ENCODE data around the gene KLHL40.

The KLHL40 gene

DNA sequence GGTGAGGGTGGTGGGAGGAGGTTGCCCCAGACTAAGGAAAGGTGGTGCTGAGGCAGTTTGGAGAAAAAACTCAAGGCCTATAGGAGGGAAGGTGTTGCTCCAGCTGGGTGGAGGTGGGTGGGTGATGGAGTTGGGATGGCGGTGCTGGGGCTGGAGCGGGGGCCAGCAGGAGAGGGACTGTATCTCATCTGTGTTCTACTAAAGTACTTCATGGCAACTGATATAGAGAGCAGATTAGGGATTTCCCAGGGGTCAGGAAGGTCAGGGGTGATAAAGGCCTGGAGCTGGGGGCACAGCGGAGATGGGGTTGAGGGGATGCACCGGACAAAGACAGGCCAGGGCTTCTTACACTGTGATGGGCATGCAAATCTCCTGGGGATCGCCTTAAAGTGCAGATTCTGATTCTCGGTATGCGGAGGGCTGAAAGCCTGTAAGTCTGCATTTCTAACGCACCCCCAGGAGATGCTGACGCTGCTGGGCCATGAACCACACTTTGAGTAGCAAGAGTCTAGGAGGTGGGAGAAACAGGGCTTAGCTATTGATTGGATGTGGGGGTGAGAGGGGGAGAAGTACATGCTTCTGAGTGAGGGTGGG is 4.2 kb downstream of the KLHL40 start:
- DNase-seq (ENCODE audit: low read depth in 2 of 2) = no peak

DNA sequence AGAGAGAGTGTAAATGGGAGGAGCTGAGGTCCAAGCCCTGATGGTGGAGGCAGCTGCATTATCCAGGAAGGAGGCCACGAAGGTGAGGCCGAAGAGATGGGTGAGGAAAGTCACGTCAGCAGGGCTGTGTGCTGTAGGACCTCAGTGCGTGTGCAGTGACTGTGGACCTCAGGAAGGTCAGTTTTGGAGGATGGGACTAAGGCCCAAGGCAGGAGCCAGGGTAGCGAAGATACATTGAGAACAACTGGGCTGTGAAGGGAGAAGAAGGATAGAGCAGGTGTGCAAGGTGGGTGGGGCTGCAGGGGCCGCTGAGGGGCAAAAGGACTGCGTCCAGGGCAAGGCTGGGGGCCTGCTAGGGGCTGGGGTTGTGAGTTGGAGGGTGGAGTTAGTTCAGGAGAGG is 4.9 kb downstream of the KLHL40 start:
- no peak for DNase-seq (ENCODE audit: low read depth in 2 of 2)

DNA sequence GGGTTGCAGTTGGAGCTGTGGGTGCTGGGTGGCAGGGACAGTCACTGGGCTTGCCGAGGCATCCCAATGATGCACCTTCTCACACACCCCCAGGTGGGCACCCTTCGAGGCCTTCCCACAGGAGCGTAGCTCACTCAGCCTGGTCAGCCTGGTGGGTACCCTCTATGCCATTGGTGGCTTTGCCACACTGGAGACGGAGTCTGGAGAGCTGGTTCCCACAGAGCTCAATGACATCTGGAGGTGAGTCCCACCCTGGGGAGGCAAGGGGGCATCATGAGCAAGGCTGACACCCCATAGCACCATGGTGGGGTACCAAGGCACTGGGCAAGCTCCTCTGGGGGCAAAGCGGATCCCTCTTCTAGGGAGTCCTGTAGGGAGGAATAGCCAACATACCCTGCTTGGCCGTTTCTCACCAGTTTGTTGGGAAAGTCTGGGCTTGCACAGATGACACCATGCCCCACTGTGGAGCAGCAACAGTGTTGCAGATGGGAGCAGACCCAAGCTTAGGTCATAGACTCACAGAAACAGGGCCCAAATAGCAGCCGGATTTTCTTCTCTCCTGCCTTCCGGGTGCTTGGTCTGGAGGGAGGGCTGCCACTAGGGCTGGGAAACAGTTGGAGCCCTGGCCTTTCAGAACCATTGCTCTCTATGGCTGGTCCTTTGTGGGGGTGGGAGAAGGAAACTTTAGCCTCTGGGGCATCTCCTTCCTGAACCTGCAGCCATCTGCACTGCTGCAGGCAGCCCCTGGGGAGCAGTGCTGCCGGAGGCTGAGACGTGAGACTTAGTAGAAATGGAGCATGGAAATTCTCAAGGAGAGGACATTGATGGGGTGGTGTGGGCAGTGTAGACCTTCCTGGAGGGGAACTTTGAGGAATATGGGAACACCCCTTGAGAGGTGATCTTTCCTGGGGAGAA is 5.7 kb downstream of the KLHL40 start:
- DNase-seq (ENCODE audit: low read depth in 2 of 2) = no peak

DNA sequence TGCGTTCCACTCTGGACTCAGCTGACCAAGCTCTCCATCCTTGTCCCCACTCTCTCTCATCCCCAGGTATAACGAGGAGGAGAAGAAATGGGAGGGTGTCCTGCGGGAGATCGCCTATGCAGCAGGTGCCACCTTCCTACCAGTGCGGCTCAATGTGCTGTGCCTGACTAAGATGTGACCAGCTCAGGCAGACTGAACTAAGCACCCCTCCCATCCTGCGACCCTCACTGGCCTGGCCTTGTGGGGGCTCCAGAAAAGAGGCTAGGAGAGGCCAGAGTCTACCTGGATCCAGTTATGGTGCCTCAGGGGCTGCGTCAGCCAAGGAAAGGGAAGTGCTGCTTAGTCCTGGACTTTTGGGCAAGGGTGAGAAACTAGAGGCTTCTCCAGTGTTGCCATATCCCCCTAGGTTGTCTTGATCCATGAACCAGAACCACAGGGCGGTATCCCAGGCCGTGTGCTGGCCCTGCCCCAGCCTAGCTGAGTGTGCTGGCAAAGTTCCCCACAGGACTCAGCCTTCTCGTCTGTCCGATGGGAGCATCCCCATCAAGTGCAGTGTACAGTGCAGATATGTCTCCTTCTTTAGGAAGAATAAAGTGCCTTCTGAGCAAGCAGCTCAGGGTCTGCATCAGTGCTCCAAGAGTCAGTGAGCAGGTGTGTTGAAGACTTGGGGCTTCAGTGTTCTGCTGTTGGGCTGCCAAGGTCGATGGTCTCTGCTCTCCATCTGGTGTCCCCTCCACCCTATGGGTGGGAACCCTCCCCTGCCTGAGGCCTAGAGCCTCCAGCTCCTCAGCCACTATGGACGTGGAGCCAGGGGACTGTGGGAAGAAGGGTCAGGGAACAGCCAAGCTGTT is 6.7 kb downstream of the KLHL40 start:
- no peak for DNase-seq (ENCODE audit: low read depth in 2 of 2)

DNA sequence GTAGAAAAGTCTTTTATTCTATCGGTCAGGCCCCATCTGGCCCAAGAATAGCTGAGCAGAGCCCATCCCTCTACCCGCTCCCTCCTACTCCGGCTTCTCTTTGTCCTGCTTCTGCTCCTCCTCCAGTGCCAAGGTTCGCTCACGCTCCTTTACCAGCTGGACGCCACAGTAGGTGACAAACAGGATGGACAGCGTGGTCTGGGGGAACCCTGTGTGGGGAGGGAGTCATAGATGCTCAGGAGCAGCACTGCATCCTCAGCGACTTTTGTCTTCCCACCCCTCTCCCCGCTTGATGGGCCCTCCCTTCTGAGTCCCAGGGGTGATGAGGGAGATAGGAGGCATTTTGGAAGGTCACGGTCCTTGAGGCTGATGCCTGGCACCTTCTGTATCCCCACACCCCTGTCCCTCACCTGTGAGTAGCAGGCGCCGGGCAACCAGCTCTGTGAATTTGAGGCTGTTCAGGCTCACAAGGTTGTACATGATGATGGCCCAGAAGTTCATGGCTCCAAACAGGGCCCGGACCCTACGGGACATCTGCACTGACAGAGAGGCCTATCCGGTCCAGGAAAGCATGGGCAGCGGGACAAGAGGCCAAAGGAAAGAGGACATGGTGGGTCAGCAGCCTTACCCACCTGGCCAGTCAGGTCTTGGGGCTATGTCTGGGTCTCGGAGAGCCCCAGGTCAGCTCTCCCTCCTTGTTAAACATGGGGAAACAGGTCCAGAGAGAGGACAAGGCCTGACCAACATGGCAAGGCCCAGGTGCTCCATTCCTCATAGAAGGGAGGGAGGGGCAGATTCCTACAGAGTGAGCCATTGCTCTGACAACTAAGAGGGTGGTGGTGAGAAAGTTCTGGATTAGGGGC is 7.6 kb downstream of the KLHL40 start:
- no peak for DNase-seq (ENCODE audit: low read depth in 2 of 2)

DNA sequence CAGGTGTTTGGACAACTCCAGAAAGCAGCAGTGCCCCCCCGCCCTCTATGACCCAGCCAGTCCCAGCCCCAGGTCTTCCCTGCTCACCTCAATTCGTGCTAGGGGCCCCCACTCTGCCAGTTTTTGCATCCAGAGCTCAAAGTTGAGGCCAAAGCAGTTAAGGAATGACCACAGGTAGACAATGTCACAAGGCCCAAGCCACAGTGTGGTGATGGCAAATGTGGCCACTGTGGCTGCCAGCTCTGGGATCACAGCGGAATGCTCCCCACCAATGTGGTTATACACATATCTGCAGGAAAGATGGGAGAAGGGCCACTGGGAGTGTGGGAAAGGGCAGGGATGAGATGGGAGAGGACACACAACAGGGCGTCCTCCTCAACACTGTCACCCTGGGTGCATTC is 8.2 kb downstream of the KLHL40 start:
- DNase-seq (ENCODE audit: low read depth in 2 of 2) = no peak

DNA sequence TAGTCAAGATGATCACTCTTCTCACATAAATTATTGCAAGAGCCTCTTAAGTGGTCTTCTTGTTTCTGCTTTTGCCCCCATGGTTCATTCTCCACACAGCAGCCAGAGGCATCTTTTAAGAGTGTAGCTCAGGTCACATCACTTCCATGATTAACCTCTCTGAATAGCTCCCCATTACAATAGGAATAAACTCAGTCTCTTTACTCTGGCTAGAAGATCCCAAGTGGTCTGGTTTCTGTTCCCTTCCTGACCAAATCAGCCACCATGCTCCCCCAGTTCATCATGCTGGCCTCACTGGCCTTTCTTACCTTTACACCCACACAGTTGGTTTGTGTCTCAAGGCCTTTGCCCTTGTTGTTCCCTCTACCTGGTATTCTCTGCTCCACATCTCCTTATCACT is 9.0 kb downstream of the KLHL40 start:
- DNase-seq (ENCODE audit: low read depth in 2 of 2) = no peak

DNA sequence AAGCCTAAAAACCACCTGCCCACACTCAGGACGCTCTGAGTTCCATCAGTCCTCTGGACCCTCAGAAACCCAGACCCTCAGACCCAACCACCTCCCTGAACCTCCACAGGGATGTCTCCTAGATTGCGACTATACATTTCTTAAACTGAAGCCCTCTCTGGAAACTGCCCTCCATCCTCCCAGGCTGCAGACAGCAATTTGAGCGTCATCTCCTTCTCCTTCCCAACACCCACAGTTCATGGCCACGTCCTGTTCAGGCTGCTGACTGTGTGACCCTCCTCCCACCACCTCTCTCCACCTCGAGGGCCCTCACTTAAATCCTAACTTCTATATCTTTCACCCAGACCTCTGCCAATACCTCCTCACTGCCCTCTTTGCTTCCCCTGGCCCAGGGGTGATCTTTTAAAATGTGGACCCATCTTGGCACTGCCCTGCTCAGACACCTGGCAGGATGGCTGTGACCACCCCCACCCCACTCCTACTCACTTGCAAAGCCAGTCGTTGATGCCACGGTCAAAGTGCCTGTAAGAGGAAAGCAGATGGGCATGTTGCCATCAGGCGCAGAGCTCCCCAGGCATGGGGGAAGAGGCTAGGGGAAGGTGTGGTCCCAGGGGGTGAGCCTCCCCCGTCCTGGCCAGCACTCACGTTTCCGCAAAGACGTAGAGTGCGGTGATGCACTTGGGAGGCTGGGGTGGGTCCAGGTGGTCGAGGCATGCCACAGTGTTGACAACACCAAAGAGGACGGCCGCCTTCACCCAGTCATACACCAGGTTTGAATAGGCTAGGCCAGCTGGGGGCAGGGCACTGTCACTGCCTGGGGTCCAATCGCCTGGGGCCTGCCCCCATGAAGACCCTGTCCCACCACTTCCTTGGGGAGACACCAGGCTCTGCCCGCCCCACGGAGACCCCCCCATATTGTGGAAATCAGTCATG is 11.3 kb downstream of the KLHL40 start:
- DNase-seq (ENCODE audit: low read depth in 2 of 2) = no peak

DNA sequence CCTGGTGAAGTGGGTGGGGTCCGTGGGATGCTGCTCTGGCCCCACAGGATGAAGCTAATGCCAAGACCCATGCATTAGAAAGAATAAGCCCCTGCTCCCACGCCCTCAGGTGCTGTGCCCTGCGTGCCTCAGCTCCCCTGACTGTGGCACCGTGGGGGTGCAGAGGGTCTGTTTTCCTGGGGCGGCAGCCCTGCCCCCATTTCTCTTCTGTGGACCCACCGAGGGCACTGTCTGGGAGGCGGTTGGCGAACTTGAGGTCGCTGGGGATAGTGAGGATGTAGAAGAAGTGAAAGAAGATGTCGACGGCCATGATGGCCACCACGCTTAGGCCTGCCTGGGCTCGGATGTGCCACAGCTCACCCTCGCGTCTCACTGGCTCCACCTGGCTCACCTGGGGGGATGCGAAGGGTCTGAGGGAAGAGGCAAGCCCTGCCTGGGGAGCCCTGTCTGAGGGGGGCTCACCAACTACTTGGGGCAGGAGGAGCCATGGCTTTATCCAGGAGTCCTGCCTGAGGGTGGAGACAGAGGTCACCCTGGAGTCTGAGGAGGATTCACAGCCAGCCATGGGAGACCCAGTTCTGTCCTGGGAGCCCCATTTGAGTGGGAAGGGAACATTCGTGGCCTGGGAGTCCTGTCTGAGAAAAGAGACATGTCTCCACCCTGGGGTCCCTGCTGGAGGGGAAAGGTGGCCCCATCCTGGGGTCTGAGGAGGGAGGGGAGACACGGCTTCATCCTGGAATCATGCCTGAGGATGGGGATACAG is 12.1 kb downstream of the KLHL40 start:
- no peak for DNase-seq (ENCODE audit: low read depth in 2 of 2)

DNA sequence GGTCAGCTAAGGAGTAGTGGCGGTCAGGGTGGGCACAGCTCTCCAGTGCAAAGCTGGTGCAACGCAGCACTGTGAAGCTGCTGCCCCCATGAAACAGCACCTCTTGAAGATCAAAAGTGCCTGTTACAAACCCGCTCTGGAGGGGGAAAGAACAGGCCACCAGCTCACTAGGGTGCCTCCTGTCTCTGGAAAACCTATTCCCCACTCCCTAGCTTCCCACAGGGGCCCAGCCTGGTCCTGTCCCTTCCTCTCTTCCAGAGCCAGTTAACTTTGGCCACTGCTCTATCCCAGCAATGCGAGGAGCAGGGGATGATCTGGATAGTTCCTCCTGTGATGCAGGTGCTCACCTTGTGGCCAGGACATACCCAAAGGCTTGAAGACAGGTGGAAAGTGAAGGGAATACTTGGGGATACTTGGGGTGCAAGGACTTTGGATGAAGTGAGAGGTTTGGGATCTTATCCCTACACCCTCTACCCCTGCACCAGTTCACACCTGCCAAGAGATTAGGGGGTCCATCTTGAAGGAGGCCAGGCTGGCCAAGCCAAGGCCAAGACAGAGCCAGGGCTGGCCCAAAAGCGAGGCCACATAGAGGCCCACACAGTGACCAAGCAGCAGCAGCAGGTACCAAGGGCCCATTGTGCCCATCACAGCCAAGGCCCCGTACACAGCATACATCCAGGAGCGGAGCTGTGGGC is 13.0 kb downstream of the KLHL40 start:
- DNase-seq (ENCODE audit: low read depth in 2 of 2) = no peak

DNA sequence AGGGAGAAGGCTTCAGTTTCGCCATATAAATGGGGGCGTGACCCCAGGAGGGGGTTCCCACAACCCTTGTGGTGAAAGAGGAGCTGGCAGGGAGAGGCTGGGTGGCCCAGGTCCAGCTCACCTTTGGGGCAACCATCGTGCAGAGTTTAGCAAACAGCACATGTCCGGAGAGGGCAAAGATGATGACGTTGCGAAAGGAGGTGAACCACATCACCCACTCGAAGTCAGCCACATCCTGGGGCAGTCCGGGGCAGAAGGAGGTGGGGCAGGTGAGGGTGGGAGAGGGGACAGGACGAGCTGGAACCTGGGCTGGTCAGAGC is 13.5 kb downstream of the KLHL40 start:
- DNase-seq (ENCODE audit: low read depth in 2 of 2) = no peak

DNA sequence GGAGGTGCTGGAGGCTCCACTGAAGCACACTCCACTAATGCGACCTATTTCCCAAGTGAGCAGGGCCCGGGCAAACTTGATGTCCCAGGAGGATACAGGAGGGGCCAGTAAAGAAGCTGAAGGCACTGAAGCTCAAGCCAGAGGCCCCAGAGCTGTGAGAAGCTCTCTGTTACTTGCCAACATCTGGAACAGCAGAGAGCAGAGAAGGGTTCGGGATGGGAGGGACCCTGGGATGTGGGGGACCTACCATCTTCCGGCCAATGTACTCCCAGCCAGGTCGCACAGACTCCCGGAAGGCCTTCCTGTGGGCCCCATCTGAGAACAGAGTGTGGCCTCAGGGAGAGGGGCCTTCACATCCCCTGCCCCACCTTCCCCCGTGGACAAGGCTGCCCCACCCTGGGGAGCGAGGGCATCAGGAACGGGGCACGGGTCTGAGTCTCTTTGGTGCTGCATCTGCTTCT is 14.2 kb downstream of the KLHL40 start:
- no peak for DNase-seq (ENCODE audit: low read depth in 2 of 2)

DNA sequence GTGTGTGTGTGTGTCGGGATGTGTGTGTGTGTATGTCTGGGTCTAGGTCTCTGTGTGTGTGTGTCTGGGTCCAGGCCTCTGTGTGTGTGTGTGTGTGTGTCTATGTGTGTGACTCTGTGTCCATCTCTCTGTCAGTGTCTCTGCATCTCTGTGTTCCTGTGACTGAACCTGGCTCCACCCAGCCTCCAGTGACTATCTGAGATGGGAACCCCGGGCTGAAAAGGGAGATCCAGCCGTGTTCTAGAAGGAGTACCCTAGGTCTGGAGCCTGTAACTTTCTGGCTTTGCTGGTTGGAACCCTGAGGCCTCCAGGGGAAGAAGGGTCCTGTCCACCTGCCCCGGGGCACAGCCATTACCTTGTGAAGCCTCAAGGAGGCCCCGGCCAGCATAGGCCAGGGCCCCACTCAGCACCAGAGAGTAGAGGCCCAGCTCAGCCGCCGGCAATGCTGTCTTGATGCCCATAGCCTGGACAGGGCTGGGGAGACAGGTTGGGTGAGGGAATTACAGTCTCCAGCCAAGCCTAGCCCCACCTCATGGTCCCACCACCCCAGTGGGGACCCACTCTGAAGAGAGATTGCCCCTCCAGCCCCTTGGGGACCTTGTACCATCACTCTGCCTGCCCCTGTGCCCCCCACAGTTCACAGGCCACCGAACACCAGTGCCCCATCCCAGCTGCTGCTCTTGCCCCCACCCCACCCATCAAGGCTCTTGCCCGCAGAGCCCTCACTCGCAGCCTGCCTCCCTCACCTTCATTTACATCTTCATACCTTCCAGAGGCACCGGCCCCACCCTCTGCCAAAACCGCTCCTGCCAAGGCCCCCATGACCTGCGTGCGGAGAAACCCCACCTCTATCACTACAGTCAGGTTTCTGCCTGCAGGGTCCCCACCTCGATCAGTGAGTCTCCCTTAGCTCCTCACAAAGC is 15.3 kb downstream of the KLHL40 start:
- no peak for DNase-seq (ENCODE audit: low read depth in 2 of 2)

DNA sequence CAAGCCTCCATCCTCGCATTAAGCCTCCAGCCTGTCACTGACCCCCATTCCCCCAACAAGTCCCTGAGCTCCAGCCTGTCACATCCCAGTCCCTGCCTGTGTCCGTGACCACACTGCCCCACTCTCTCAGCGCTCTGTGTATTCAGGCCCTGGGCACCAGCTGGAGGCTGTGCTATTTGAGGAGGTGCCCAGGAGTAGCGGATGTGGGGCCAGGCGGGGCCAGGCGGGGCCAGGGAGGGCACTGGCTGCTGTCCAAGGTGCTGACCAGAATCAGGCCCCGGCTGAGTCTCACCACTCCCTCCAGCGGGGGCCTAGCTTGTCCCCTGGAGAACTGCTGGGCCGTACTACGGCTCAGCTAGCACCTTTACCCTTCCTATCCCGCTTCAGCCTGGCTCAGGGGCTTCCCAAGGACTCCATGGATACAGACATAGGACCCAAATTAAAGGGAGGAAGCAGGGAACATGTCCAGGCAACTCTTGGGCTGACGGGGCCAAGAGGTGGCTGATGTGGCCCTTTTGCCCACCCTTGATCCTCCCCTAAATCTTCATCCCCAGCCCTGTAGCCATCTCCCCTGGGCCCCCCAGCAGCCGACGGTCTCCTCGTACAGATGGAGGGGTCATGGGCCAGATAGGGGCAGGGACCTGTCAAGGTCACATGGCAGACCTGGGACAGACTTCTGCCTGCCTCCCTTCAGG is 16.2 kb downstream of the KLHL40 start:
- DNase-seq (ENCODE audit: low read depth in 2 of 2) = peak; percentile 37 to 44

DNA sequence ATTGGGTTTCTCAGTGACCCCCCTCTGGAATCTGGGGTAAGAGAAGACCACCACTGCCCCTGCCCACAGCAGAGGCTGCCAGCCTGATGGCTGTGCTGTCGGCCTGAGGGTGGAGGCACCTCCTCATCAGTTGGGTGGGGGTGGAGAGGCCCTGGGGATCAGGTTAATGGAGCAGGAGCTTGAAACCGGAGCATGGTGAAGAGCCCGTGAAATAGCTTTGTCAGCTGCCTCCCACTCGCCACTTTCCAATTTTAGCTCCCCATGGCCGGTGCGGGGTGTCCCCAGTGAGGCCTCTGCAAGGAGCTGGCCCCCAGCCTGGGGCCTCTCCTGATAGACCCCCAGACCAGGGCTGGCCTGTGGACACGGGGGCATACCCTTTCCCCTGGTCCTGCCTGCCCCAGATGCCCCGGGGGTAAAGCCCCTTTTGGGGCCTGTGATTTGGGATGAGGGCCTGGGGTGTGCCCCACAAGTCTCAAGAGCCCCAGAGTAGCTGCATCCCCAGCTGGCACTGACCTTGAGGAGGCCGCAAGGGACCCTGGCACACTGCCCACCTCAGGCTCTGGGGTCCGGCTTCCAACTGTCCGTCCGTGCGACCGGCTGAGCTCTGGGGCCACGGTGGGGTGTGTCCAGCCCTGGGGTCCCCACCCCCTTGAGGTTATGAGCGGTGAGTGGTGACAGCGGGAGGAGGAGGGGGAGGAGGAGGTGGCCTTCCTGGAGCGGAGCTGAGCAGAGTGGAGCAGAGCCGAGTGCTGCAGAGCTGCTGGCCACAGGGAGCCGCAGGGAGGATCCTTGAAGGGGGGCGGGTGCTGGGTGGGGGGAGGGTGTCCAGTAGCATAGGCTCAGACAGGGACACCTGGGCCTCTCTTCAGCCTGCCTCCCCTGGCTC is 17.0 kb downstream of the KLHL40 start, which contains the start of gene HHATL:
HHATL (minus strand) TSS at position 733 of the 886 bp plus-strand sequence. CDS start 1,972 bp downstream, outside the sequence.
- no peak for DNase-seq (ENCODE audit: low read depth in 2 of 2)

Data from stimulated activated CD8-positive, alpha-beta memory T cell treated with anti-CD3 and anti-CD28 coated beads, Interleukin-2, amount 100 ng/mL, for 48 hours (primary cell).